Gastrocnemius medialis (tissue), 4 donors: Measurements from ENCODE around the gene B4GALT5. TPM values are rescaled to one million over a fixed set of nuclear protein-coding genes. Genes with fewer than 3 reads are reported as not detected.
A peak's percentile ranks its signal among the peaks of the same experiment; 100 is the strongest.
"Not testable (repeated sequence)": the region's sequence is repeated elsewhere in the genome, so short reads cannot be mapped to it uniquely, and the experiment has no call there.

Experiments used
- ATAC-seq, 2 donors: fragments of 150-250 bp; one replicate each; pipeline ENCODE4 v1.9.1; 2016
- DNase-seq, 2 donors: peaks; one replicate each; pipeline ENCODE4 v3.0.0-alpha.2; 2019
- H3K27ac ChIP-seq, 4 donors: fragments of 200-600 bp; sonication (generic); 1 replicate in 1 of 4; 2 replicates in 3 of 4; pipeline ENCODE4 v1.5.1; 2016 to 2018; ENCODE audit warnings: mild to moderate bottlenecking in 2 of 4, moderate library complexity in 1 of 4
- H3K27me3 ChIP-seq, 3 donors: fragments of 200-600 bp; sonication (generic) in 2 of 3; 1 replicate in 1 of 3; 2 replicates in 2 of 3; pipeline versions ENCODE4 v1.5.1 to v1.6.0; 2016 to 2019; ENCODE audit warnings: mild to moderate bottlenecking in 1 of 3, moderate library complexity in 1 of 3
- H3K36me3 ChIP-seq, 2 donors: fragments of 200-600 bp; sonication (generic) in 1 of 2; one replicate each; pipeline ENCODE4 v1.5.1; 2017 to 2018
- H3K4me1 ChIP-seq, 2 donors: fragments of 200-600 bp; sonication (generic) in 1 of 2; one replicate each; pipeline ENCODE4 v1.5.1; 2016 to 2017; ENCODE audit warnings: mild to moderate bottlenecking in 2 of 2
- H3K4me3 ChIP-seq, 4 donors: fragments of 200-600 bp; sonication (generic) in 3 of 4; 1 replicate in 1 of 4; 2 replicates in 3 of 4; pipeline ENCODE4 v1.5.1; 2016 to 2019; ENCODE audit warnings: mild to moderate bottlenecking in 2 of 4
- H3K9me3 ChIP-seq, 3 donors: fragments of 200-600 bp; sonication (generic) in 2 of 3; 1 replicate in 1 of 3; 2 replicates in 2 of 3; pipeline ENCODE4 v1.5.1; 2016 to 2019
- POLR2A ChIP-seq, 2 donors: fragments of 450-650 bp; IDR thresholded peaks; one replicate each; pipeline ENCODE4 v1.6.1; 2017; ENCODE audit warnings: antibody characterized with exemption in 2 of 2, mild to moderate bottlenecking in 2 of 2, moderate library complexity in 2 of 2
- in situ Hi-C, 4 donors: fragments of 200-750 bp; cut with MboI; loops; one replicate each; pipeline versions ENCODE4 v1.15.0 to v1.8.0; 2017; ENCODE audit warnings: low sequenced_read_pairs in 4 of 4
- intact Hi-C: fragments of 100-400 bp; cut with DNase I; formaldehyde crosslinking; loops from one replicate; pipeline ENCODE4 v1.15.1; 2023; ENCODE audit warnings: low total_unique reads
- total RNA-seq, 4 donors: library from RNA; depleted of rRNA; stranded (reverse); fragments of >200 nt; gene quantifications; one replicate each; pipeline versions ENCODE4 v1.1.0 to v1.2.3, GENCODE V29; 2016
- TF ChIP-seq, protein P1 (sequence below), 5 experiments: fragments of 450-650 bp in 3 of 5; fragments of 200-600 bp in 2 of 5; sonication (generic) in 2 of 5; IDR thresholded peaks in 4 of 5; conservative IDR thresholded peaks in 1 of 5; 1 replicate in 4 of 5; 2 replicates in 1 of 5; pipeline ENCODE4 v1.5.1; 2016 to 2019; ENCODE audit warnings: antibody characterized with exemption in 5 of 5, mild to moderate bottlenecking in 3 of 5, moderate library complexity in 3 of 5

Gene B4GALT5
- total RNA-seq, 4 donors from 2014 or later: 27.6 to 75.2 (median 56.4) TPM

DNA sequence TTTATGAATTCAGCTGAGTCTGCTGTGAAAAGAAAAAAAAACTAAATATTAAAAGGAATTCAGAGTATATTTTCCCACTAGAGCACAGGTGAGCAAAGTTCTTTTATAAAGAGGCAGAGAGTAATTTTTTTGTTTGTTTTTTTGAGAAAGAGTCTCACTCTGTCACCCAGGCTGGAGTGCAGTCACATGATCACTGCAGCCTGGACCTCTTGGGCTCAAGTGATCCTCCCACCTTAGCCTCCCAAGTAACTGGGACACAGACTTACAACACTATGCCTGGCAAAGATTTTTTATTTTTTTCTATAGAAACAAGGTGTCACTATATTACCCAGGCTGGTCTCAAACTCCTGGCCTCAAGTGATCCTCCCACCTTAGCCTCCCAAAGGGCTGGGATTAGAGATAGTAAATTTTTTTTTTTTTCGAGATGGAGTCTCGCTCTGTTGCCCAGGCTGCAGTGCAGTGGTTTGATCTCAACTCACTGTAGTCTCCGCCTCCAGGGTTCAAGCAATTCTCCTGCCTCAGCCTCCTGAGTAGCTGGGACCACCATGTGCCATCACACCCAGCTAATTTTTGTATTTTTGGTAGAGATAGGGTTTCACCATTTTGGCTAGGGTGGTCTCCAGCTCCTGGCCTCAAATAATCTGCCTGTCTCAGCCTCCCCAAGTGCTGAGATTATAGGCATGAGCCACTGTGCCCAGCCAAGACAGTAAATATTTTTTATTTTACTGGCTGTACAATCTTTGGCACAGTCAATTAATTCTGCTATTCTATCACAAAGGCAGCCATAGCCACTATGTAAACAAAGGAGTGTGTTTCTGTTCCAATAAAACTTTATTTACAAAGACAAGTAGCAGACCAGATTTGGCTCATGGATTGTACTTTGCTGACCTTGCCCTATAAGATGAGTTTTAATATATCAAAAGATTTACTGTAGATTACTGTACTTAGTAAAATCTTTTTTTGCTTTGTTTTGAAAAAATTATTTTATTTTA is 14.5 kb upstream of the B4GALT5 start:
- intact Hi-C loops: no loop called here
- no peaks in the 10 kb centered on the region for H3K27me3 ChIP-seq
- no peak overlapping the region for H3K27ac ChIP-seq
- TF ChIP-seq, protein P1, sequence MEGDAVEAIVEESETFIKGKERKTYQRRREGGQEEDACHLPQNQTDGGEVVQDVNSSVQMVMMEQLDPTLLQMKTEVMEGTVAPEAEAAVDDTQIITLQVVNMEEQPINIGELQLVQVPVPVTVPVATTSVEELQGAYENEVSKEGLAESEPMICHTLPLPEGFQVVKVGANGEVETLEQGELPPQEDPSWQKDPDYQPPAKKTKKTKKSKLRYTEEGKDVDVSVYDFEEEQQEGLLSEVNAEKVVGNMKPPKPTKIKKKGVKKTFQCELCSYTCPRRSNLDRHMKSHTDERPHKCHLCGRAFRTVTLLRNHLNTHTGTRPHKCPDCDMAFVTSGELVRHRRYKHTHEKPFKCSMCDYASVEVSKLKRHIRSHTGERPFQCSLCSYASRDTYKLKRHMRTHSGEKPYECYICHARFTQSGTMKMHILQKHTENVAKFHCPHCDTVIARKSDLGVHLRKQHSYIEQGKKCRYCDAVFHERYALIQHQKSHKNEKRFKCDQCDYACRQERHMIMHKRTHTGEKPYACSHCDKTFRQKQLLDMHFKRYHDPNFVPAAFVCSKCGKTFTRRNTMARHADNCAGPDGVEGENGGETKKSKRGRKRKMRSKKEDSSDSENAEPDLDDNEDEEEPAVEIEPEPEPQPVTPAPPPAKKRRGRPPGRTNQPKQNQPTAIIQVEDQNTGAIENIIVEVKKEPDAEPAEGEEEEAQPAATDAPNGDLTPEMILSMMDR (IDR thresholded peaks at IDR 0.05 in 4 of 5, conservative IDR thresholded peaks at IDR 0.05 in 1 of 5): no peak
- no peak for TF ChIP-seq POLR2A (IDR thresholded peaks at IDR 0.05)
- H3K9me3 ChIP-seq: no peaks in the 10 kb centered on the region
- DNase-seq (no peak), ATAC-seq (no peak)
- H3K4me1 ChIP-seq: peaks cover 5 to 9% of the 10 kb centered on the region in 2 donors
- H3K36me3 ChIP-seq: no peaks in the 10 kb centered on the region
- H3K4me3 ChIP-seq: no peak overlapping the region
- in situ Hi-C loops: no loop called here

- intact Hi-C loops: no loop called here
- no peaks in the 10 kb centered on the region for H3K9me3 ChIP-seq
- no peak overlapping the region for H3K27ac ChIP-seq
- H3K4me1 ChIP-seq: peaks cover 5 to 9% of the 10 kb centered on the region in 2 donors
- H3K36me3 ChIP-seq: no peaks in the 10 kb centered on the region
- no peak overlapping the region for H3K4me3 ChIP-seq
- TF ChIP-seq, protein P1 (IDR thresholded peaks at IDR 0.05 in 4 of 5, conservative IDR thresholded peaks at IDR 0.05 in 1 of 5): no peak
- no peaks in the 10 kb centered on the region for H3K27me3 ChIP-seq
- ATAC-seq: no peak
- in situ Hi-C loops: no loop called here
- no peak for DNase-seq
Observed at GRCh38 chr20:49727478-49727877, 13.8 kb upstream of the B4GALT5 start.

GRCh38 chr20:49725694-49726093 is 12.0 kb upstream of the B4GALT5 start:
- no peak for TF ChIP-seq POLR2A (IDR thresholded peaks at IDR 0.05)
- TF ChIP-seq, protein P1 (IDR thresholded peaks at IDR 0.05 in 4 of 5, conservative IDR thresholded peaks at IDR 0.05 in 1 of 5): no peak
- peak overlapping the region in 3 of 4 donors; percentile 48 to 70 (median 66) for H3K27ac ChIP-seq
- no peaks in the 10 kb centered on the region for H3K36me3 ChIP-seq
- no peak overlapping the region for H3K4me3 ChIP-seq
- ATAC-seq: no peak
- in situ Hi-C loops (no loop called here), intact Hi-C loops (no loop called here)
- DNase-seq: no peak
- peaks cover 5 to 9% of the 10 kb centered on the region in 2 donors for H3K4me1 ChIP-seq
- no peaks in the 10 kb centered on the region for H3K9me3 ChIP-seq
- H3K27me3 ChIP-seq: no peaks in the 10 kb centered on the region

- in situ Hi-C loops, H3K4me3 ChIP-seq, ATAC-seq, H3K36me3 ChIP-seq, DNase-seq, H3K9me3 ChIP-seq, intact Hi-C loops, H3K4me1 ChIP-seq, H3K27me3 ChIP-seq: not testable (repeated sequence)
- H3K27ac ChIP-seq: peak overlapping the region; percentile 48 to 70 (median 66)
Observed at GRCh38 chr20:49725224-49725606, 11.5 kb upstream of the B4GALT5 start.

DNA sequence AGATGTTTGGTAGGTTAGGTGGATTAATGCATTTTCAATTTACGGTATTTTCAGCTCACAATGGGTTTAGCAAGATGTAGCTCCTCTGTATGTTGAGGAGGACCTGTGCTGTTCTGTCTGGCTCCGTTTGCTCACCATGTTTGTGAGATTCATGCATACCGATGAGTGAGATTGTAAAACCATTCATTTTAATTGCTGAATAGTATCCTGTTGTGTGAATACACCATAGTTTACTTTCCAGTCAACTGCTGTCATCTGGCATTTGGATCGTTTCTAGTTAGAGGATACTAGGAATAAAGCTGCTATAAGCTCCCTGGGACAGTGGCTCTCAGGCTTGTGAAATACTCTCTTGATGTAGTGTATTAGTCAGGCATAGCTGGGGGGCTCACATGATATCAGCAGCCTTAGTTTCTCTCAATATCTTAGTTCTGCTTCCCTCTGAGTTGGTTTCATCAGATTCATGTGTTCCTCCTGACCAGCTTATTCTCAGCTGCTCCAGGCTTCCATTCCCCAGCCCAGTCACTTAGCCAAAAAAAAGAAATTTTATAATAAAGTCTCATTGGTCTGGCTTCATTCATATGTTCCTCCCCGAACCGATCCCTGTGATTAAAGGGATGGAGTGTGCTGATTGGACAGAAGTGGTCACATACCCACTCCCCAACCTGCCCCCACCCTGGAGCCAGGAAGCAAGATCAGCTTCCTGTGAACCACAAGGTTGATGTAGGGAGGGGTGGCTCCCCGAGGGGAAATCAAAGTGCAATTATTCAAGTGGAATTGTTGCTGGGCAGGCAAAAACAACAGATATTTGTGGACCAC is 10.9 kb upstream of the B4GALT5 start:
- peaks cover 5 to 9% of the 10 kb centered on the region in 2 donors for H3K4me1 ChIP-seq
- no peak for TF ChIP-seq POLR2A (IDR thresholded peaks at IDR 0.05)
- TF ChIP-seq, protein P1 (IDR thresholded peaks at IDR 0.05 in 4 of 5, conservative IDR thresholded peaks at IDR 0.05 in 1 of 5): no peak
- H3K27me3 ChIP-seq: no peaks in the 10 kb centered on the region
- peak overlapping the region; percentile 48 to 70 (median 66) for H3K27ac ChIP-seq
- ATAC-seq (peak; percentile 73 to 79), DNase-seq (peak; percentile 24 to 38)
- in situ Hi-C loops (no loop called here), intact Hi-C loops (no loop called here)
- no peaks in the 10 kb centered on the region for H3K9me3 ChIP-seq
- H3K36me3 ChIP-seq: no peaks in the 10 kb centered on the region
- H3K4me3 ChIP-seq: no peak overlapping the region

DNA sequence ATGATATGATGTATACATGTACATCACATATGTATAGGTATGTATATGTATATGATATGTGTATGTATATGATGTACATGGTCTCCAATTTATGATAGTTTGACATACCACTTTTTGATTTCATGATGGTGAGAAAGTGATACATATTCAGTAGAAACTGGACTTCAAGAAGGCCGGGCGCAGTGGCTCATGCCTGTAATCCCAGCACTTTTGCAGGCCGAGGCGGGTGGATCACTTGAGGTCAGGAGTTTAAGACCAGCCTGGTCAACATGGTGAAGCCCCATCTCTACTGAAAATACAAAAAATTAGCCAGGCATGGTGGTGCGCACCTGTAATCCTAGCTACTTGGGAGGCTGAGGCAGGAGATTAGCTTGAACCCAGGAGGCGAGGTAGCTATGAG is 10.1 kb upstream of the B4GALT5 start:
- H3K36me3 ChIP-seq, H3K27ac ChIP-seq, in situ Hi-C loops, DNase-seq, intact Hi-C loops, H3K9me3 ChIP-seq, H3K4me3 ChIP-seq, H3K27me3 ChIP-seq, ATAC-seq: not testable (repeated sequence)
- peaks cover 9 to 11% of the 10 kb centered on the region in 2 donors for H3K4me1 ChIP-seq

DNA sequence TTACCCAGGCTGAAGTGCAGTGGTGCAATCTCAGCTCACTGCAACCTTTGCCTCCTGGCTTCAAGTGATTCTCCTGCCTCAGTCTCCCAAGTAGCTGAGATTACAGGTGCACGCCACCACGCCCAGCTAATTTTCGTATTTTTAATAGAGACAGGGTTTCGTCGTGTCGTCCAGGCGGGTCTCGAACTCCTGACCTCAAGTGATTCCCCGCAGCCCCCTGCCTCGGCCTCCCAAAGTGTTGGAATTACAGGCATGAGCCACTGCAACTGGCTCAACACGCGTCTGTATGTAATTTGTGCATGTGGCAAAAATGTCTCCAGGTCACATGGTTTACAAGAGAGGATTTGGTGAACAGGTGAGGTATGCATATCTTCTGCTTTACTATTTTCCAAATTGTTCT is 7.6 kb upstream of the B4GALT5 start:
- H3K27ac ChIP-seq, H3K4me3 ChIP-seq, H3K36me3 ChIP-seq, intact Hi-C loops, in situ Hi-C loops, H3K27me3 ChIP-seq, DNase-seq, H3K9me3 ChIP-seq, ATAC-seq: not testable (repeated sequence)
- peaks cover 21 to 27% of the 10 kb centered on the region in 2 donors for H3K4me1 ChIP-seq
